Hematopoietic multipotent progenitor cell (in vitro differentiated cells): ENCODE measurements around the gene IQCK. TPM values are rescaled to one million over a fixed set of nuclear protein-coding genes. Genes with fewer than 3 reads are reported as not detected.
A peak's percentile ranks its signal among the peaks of the same experiment; 100 is the strongest.

Source experiments
- DNase-seq, 3 donors: peaks; one replicate each; pipeline ENCODE4 v3.0.0-alpha.2; 2011 to 2015; ENCODE audit warnings: low read depth in 2 of 3, low spot score in 2 of 3
- total RNA-seq: library from RNA; depleted of rRNA; stranded (reverse); fragments of >200 nt; gene quantifications from one replicate; pipeline ENCODE4 v1.2.3, GENCODE V29; 2012

The IQCK gene
- total RNA-seq, 1 donor: 2.7 TPM

DNA sequence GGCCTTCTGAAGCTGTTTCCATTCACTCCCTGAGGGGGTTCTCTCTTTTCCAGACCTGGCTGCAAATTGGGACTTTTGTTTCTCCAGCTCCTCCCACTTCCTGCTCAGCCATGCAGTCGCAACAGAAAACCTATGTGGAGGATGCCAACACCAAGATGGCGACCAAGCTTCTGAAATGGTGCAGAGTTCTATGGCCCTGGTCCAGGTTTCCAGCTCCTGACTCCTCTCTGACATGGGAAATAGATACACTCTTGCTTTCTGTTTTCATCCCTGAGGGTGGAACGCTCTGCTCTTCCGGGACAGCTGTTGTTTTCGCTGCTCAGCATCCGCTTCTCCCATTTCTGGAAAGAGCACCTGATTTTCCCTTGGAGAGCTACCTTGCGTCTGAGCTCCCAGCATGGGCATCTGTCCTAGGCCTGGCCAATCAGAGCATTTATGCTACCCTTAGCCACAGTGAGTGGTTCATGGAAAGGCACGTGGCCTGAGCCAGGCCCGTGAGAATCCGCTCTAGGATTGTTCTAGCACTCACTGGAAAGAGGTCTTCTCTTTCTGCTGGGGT is 158.5 kb downstream of the IQCK start:
- DNase-seq: no peak

DNA sequence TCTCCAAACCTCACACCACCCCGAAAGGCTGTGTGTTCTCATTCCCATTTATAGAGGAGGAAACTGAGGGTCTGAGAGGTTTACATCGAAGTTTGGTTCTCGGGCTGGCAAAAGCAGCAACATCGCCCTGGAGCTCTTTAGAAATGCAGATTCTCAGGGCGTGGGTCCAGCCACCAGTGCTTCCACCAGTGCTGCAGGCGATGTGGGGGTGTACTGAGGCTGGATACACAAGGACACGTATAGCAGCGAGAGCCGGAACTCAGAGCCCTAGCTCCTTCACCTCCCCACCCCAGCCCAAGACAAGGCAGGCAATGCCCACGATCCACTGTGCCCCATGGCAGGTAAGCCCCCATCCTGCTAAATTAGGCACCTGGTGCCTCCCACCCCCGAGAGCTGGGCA is 160.7 kb downstream of the IQCK start:
- DNase-seq: no peak

DNA sequence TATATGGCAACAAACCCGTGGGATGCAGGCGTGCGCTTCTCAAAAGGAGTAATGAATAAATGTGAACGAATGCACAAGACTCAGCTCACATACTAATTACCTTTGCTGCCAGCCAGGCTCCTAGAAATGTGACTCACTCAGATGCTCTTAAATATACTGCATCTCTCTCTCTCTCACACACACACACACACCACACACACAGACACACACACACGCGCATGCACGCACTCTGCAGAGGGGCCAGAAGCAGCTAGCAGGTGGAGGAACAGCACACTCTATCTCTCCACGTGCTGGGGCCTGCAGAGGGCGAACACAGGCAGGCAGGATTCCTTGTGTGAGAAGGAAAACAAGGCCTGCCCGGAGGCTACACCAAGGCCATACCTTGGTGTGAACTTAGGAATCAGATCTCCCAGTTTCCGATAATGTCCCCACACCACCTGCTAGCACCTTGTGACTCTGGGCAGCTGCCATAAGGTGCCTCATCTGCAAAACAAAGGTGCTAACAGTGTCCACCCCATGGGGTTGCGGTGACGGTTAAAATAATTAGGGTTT is 161.2 kb downstream of the IQCK start:
- DNase-seq: no peak

DNA sequence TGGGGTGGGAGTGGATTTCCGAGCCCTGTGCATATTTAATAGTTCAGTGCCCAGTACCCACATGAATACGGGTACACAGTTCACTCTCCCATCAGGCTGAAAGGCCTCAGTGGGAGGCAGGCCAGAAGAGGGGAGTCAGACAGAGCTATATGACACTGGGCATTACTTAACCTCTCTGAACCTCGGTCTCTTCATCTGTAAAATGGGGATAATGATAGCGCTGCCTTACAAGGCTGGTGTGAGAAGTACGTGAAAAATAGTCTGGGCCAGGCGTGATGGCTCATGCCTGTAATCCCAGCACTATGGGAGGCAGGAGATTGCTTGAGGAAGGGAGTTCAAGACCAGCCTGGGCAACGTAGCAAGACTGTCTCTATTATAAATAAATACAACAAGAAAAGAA is 163.0 kb downstream of the IQCK start:
- no peak for DNase-seq

DNA sequence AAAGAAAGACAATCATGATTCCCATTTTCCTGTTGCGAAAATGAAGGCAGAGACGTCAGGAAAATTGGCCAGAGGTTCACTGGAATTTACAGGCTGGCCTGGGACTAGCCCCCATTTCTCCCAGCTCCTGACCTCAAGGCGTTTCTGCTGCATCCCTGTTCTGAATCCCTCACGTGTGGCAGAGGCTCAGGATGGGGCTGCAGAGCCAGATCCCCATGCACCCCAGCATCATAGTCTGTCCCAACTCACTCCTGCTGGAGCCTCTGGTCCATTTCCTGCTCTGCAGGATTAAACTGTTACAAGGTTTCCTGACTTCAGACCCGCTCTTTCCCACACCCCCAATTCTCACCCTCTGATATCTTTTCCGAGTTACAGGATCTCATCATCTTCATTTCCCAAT is 163.7 kb downstream of the IQCK start:
- DNase-seq: no peak

DNA sequence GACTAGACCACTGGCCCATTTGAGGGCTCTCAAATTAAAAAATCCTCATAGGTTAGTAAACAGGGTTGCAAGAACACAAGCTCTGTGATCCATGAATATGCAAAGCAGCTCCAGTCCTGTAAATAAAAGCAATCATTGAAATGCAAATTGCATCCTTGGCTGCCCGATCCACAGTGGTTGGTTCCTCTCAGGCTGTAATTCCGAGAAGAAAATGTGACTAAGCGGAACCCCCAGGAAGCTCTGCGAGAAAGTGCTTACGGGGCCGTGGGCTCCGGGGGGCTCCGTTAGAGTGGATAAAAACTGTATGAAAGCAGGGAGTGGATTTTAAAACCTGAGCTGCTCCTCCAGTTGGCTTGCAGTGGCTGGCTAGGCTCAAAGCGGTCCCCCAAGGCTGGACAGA is 164.1 kb downstream of the IQCK start:
- no peak for DNase-seq

DNA sequence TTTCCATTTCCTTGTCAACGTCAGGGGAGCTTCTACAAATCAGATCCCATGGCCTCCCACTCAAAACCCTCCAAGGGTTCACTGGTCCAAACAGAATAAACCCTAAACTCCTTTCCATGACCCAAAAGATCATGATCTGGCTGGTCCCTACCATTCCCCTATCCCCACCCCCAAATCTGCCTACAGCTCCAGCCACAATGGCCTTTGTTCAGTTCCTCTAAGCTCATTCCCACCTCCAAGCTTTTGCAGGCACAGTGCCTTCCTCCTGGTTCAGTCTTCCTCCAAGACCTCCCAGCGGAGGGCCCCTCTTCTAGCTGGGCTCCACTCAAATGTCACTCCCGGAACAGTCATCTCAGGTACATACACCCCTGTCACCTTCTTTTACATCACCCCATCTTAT is 164.6 kb downstream of the IQCK start:
- DNase-seq: no peak

DNA sequence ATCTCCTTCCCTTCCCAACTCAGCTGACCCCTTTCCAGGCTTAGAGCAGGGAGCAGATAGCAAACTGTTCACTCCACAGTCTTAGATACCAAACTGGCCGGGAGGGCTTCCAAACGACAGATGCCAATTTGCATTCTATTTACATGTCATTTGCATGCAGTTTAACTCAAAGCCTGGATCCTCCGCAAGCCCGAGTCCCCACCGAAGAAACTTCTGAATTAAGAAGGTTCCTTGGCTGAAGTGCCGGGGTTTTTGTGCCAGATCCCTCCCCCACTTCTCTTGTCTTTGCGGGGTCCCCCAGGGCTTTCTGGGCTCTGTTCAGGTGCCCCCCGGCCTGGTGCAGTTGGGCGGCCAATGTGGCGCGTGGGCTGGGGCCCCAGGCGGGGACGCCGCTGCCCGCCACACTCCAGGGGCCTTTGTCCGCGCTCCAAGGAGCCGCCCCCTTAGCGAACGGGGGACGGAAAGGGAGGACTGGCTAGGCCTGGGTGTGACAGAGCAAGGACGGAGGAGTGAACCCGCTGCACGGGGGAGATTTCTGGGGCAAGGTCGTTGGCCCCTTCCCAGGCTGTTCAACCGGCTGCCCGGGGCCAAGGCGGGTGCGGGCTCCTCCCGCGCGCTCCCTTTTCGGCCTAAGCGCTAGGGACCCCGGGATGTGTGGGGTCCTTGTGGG is 165.4 kb downstream of the IQCK start:
- peak in 1 of 3 donors; percentile 28 for DNase-seq

DNA sequence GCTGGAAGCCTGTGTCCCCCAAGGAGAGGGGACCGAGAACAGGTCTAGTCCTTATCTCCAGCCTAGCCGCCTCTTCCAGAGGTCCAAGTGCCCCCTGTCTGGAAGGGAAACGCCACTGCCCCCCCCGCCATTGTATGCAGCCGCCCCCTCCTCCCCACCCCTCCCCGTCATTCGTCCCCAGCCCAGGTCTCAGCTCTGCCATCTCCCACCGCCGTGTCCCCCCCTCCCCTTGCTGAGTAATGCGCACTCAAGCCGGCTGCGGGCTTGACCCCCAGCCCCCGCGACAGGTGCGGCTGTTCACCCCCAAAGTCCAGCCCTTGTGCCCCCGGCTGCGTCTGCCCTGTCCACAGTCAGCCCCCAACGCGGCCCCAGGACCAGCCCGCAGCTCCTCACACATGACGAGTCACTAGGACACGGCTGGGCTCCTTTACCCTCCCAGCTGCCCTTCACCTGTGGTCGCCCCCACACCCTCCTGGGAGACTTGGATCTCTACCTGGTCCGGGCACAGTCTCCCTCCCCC is 166.0 kb downstream of the IQCK start:
- DNase-seq: no peak

DNA sequence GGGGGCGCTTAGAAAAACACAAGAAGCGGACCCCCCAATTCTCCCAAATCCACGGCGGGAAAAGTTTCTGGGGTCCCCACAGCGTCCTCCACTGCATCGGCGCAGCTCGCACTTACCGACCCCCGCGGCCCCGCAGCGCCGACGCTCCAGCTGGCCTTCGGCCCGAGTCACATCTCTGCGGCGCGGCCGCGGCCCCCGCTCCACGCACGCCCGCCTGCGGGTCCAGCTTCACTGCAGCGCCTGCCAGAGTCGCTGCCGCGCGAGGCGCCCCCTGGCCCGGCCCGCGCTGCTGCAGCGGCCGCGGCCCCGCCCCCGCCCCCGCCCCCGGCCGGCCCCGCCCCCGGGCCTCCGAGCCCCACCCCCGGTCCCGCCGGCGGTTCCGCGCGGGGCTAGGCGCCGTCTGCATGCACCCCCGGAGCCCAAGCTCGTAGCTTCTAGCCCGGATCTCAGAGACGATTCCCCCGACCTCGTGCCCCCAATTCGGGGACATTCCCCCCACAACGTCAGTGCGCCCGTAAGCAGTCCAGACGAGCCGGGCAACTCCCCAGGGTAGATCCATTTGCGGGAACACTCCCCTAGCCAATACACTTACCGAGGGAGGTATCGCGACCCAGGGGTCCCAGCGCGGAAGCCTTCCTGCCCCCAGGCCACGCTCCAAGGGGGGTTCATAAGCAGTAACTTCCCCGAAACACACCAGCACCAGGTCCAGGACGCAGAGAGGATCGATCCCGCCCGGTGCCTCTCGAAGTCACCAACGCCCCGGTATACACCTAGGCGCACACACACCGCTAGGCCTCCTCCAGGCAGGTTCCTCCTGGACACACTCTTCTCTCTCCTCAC is 166.8 kb downstream of the IQCK start, which contains the start of gene GPRC5B:
Gene GPRC5B (minus strand): TSS at position 238 of the 840 bp plus-strand sequence. CDS start 12,003 bp downstream, outside the sequence.
- peak; percentile 36 to 39 (median 37) for DNase-seq

DNA sequence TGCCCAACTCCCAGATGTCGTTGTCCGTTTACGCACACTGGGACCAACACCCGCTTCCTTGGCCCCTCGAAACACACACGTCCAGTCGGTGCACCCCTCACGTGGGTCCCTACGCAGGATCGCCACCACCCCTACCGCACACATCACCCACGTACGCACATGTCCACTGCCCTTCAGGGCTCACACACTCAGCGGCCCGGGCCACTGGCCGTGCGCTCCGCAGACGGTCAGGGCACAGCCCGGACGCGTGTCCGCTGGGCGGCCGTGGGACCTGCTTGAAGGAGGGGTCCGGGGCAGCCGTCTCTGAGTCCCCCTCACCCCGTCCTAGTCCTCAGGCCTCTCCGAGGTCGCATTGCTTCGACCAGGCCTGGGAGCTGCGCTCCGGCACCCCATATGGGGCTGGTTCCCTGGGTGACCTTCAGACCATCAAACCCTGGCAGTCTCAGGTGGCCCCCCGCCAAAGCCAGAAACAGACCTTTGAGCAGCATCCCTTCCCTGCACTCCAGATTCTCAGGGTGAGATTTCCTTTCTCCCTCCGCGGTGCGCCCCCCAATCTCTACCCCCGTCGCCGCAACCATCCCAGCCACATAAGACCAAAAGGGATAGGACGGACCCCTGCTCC is 167.5 kb downstream of the IQCK start:
- DNase-seq: no peak

DNA sequence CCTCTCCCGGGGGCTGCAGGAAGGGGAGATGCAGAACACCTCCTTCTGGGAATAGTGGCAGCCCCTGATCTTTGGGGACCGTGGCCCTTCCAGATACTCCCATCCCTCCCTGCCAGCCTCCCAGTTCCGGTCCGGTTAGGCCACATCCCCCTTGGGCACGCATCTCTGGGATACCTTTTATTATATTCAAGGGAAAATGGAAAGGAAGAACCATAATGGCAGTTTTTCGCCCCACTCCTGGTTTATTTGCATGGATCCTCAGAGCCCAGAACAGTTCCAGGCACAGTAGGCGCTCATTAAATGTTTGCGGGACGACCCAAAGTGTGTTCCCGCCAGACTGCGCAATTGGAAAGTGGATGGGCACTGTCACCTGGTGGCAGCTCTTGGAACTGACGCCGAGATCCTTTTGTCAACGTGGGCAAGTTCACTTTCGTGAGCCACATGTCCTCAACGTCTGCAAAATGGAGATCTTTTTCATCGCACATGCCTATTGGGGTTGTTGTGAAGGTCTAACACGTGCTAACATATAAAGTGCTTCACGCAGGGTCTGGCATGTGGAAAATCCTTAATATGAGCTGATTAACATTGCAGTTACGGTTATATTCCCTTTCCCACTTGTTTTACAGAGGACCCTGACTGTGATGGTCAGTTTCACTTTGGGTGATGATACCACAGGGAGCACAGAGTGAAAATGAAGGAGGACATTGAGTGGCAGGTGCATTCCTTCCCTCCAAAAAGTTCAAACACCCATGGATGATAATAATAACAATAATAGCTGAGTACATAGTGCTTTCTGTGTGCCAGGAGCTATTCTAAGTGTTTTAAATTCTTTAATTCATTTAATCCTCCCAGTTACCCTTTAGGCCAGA is 168.2 kb downstream of the IQCK start:
- DNase-seq: peak; percentile 67 to 88 (median 72)

DNA sequence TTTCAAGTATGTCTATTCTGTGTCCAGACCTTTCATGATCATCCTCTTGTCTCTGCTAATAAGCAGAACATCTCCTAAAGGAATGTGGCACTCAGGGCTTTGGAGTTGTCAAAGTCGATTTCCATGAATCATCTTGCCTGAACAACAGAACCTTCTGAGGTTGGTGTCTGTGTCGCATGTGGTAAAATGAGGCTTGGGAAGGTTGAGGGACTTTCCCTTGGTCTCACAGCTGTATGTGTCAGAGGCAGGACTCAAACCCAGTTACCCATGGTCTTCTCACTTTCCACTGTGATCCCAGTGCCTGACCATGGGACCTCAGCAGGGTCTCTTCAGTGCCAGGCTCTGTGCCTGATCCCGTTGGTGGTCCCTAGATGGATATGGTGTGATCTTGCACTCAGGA is 170.8 kb downstream of the IQCK start:
- DNase-seq: no peak

DNA sequence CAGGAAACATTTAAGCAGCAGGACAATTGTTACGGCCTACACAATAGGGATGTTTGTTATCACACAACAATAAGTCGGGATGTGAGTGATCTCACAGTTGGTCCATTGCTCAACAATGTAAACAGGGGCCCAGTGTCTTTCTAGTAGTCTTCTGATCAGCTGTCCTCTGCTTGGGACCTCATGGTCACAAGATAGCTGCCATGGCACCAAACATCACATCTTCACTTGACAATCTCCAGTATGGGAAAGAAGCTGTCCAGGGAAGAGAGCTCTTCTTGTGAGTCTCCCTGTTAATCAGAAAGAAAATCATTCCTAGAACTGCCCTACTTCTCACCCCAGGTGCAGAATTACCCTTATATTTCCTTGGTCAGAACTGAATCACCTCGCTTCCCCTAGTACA is 172.8 kb downstream of the IQCK start:
- no peak for DNase-seq

DNA sequence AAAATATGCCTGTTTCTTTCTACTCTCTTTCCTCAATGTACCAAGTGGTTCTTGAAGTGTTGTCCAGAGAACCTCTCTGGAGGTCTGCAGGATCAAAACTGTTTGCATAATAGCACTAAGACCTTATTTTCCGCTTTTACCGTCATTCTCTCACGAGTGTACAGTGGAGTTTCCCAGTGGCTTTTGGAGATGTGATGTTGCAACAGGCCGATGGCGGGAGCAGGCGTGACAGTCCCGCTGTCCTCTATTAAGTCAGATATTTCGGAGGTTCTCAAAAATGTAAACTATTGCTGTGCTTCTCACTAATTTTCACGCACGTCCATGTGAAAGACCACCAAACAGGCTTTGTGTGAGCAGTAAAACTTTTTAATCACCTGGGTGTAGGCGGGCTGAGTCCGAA is 174.8 kb downstream of the IQCK start:
- DNase-seq: no peak

DNA sequence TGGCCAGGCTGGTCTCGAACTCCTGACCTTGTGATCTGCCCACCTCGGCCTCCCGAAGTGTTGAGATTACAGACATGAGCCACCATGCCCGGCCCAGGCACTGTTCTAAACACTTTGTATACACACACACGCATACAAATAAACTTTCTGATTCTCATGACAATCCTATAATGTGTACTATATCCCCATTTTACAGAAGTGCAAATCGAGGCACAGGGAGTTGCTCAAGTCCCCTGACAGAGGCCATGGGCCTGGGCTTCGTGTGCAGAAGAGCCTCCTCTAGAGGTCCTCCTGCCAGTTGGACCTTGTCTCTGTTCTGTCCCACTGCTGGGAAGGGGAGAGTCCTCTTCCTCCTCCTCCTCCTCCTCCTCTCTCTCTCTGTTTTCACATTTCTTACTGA is 176.5 kb downstream of the IQCK start:
- no peak for DNase-seq

DNA sequence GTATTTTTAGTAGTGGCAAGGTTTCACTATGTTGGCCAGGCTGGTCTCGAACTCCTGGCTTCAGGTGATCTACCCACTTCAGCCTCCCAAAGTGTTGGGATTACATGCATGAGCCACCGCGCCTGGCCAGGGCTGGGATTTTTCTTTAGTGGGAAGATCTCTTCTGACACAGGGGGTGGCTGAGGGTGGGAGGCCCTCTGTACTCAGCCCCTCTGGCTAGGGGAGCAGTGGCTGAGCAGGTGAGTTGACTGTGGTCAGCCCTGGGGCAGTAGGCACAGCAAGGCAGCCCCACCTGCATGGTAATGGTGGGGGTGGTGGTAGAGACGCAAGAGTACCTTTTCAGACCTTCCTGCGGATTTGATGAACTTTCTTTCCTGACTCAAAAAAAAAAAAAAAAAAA is 178.9 kb downstream of the IQCK start:
- no peak for DNase-seq

DNA sequence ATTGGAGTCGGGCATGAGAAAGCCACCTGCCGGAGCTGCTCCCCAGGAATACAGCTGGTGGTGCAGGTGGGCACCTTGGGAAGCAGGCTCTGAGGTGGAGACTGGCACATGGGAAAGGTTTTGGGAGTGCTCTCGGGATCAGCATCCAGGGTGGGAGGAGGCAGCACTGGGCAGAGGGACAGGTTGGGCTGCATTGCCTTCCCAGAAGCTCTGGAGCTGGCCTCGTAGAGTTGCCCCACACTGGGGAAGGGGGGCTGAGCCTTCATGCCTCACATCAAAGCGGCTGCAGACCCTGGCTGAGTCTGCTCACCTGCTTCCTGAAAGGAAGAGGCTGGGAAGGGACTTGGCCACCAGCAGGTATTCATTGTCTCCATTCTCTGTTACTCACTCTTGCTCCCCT is 180.1 kb downstream of the IQCK start:
- no peak for DNase-seq

DNA sequence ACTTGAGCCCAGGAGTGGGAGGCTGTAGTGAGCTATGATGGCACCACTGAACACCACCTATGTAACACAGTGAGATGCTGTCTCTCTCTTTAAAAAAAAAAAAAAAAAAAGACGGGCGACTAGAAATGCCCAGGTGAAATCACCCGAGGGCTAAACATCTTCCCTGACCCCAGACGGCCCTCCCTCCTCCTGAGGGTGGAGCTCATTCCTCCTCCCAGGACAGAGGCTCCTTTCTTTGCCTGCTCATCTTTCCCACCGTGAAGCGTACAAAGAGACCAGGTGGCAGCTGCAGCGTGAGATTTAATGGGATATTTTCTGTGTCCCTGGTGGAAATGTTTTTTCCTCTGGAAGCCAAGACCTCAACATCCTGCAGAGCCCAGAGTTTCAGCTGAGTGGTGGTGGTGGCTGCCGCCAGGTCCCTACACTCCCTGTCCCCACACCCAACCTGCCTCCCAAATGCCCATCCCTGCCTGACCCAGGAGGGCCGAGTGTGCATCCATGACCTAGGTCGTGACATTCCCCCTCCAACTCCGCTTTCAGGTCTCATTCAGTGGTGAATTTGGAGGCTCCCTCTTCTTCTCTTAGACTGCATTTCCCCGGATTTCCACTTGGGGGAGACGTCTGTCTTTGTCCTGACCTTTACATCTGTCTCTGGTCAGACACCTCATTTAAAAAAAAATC is 181.0 kb downstream of the IQCK start:
- peak in 2 of 3 donors; percentile 33 to 61 for DNase-seq
